Measurements from ENCODE around the gene SCYL1.

SCYL1 gene

DNA sequence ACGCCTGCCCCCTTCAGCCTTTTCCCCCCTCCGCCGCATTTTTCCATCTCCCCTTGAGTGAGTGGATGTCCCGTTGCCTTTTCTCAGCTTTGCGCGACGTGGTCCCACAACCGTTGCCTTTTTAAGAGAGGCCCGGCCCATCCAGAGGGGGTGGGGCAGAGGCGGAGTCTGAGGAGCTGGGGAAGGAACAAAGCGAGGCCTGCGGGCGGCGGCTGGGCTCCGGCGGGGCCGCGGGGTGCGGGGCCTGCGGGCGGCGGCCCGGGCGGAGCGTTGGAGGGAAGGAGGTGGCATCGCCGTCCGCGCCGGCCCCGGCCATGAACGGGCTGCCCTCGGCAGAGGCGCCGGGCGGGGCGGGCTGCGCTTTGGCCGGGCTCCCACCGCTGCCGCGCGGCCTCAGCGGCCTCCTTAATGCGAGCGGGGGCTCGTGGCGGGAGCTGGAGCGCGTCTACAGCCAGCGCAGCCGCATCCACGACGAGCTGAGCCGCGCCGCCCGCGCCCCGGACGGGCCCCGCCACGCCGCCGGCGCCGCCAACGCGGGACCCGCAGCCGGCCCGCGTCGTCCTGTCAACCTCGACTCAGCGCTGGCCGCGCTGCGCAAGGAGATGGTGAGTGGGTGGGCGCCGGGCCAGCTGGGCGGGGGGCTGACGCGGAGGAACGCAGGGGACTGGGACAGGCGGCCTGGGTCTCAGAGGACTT, 47.6 kb downstream of the SCYL1 start, which contains the start of gene FAM89B:
TSS of gene FAM89B (plus strand) at position 183 of the 696 bp plus-strand sequence. CDS start at position 315, 132 bp downstream.
- DNase-seq = peak; percentile 91

DNA sequence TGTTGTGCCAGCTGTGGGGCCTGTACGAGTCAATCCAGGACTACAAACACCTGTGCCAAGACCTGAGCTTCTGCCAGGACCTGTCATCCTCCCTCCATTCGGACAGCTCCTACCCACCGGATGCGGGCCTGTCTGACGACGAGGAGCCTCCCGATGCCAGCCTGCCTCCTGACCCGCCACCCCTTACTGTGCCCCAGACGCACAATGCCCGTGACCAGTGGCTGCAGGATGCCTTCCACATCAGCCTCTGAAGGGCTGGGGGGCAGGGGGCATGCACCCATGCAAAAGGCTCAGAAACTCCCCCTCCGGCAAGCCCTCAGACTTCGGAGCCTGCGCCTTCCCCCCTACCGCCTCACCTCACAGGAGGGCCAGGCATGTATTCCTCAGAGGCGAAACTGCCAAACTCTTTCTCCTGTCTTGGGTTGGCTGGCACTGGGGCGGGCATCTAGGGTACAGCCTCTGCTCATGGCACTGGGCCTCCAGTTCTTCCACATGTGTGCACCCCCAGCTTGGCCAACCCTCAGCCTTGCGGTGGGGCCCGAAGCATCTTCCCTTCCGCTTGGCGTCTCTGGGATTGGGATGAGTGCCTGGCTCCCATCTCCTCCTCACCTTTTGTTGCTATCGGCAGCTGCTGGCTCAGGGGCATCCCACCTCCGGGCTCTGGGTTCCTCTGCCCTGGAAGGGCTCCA, 48.7 kb downstream of the SCYL1 start:
- peak; percentile 43 for DNase-seq

DNA sequence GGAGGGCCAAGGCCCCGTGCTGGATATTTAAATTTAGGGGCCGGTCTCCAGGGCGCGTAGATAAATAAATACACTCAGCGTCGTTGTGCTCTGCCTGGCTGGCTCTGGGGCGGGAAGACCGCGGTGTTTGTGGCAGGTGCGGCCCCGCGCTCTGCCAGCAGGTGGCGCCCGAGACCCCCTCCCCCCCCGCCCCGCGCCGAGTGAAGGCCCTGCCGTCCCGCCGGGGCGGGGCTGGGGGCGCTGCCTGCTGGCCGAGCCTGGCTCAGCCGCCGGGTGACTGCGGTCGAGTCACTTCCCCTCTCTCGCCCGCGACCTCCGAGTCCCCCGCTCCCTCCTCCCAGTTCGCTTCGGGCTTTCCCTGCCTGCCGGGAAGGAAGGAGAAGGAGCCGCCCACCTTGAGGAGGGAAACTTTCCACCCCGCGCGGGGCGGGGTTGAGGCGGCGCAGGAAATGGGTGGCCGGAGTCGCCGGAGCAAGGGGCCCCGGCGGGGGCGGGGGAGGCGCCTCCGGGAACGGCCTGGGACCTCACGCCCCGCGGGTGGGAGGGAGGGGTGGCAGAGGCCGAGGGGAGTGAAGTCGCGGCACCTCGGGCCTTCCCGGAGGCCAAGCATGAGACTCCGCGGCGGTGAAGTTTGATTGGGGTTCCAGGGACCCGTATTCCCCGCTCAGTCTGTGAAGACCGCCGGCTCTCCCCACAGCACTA, 49.4 kb downstream of the SCYL1 start:
- DNase-seq = peak; percentile 94

DNA sequence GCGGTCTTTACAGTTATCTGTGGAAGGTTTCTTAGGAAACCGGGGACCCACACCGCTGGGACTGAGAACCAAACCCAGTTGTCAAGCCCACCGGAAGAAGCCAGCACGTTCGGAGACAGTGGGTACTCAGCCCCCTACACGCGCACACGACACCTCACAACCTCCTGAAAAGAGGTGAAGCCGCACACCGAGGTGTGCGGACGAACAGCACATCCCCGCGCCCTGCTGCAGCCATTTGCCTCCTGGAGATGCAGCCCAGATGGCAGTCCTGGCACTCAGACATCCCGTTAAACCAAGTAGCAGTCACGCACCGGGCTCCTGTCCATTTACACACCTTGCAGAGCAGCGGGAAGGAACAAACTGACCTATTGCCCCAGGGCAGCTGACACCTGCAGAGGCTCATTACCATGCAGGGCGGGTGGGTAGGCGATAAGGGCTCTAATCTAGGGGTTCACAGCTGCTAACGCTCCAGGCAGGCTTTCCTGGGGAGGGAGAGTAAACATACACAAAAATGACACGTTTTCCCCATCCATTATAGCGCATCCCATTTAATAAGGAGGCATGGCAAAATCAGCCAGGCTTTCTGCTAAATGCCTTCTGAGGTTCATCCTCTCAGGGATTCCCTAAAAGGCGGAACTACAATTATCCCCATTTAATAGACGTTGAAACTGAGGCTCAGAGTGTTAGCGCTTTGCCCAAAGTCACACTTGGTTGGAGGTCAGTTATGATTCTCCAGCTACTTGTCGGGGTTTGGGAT, 50.1 kb downstream of the SCYL1 start:
- DNase-seq = peak; percentile 83

DNA sequence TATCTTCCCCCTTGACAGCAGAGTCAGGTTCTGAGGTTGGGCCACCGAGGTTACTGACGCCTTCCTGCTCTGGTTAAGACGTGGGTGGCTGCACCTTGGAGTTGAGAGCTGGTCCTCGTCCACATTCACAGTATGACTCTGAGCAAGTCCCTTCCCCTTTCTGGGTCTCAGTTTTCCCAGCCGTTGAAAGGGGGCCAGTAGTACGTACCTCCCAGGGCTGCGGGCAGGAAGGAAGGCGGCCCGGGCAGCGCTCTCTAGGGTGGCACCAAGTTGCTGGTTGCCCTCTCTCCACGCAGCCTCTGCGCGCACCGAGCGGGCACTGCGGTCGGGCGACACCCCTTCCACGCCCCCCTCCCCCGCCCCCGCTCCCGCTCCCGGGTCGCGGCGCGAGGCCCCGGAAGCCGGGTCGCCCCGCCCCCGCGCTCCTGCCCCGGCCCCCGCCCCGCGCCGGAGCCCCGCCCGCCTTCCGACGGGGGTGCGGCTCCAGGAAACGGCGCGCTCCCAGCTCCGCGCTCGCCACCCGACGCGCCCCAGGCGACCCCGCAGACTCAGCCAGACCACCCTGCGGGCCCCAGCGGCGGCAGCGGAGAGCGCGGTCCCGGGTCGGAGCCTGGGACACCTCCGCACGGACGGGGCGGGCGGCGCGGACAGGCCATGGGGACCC, 50.8 kb downstream of the SCYL1 start, which contains the start of gene EHBP1L1:
TSS of gene EHBP1L1 (plus strand) at position 486 of the 664 bp plus-strand sequence. CDS start 250 bp downstream, outside the sequence.
- DNase-seq = peak; percentile 92

DNA sequence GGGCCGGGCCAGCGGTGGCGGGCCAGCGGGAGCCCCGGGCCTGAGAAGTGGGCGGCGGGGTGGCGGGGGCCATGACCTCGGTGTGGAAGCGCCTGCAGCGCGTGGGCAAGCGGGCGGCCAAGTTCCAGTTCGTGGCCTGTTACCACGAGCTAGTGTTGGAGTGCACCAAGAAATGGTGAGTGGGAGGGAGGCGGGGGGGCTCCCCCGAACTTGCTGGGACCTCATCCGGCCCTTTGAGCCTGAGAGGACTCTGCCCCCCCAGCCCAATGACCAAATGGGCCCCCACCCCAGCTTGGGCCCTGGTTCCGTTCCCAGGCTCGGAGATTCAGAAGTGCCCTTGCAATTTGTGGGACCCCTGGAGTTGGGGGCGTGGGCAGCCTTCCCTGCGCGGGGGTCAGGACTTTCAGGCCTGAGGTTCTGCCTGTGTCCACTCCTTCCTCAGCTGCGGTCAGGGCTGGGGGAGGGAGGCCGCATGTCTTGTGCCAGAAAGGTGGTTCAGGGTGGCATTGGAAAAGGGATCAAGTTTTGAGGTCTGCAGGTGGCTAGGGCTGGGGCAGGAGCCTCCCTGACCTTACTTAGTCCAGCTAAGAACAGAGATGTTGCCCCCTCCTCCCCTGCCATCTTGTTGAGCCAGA, 51.5 kb downstream of the SCYL1 start:
- no peak for DNase-seq

DNA sequence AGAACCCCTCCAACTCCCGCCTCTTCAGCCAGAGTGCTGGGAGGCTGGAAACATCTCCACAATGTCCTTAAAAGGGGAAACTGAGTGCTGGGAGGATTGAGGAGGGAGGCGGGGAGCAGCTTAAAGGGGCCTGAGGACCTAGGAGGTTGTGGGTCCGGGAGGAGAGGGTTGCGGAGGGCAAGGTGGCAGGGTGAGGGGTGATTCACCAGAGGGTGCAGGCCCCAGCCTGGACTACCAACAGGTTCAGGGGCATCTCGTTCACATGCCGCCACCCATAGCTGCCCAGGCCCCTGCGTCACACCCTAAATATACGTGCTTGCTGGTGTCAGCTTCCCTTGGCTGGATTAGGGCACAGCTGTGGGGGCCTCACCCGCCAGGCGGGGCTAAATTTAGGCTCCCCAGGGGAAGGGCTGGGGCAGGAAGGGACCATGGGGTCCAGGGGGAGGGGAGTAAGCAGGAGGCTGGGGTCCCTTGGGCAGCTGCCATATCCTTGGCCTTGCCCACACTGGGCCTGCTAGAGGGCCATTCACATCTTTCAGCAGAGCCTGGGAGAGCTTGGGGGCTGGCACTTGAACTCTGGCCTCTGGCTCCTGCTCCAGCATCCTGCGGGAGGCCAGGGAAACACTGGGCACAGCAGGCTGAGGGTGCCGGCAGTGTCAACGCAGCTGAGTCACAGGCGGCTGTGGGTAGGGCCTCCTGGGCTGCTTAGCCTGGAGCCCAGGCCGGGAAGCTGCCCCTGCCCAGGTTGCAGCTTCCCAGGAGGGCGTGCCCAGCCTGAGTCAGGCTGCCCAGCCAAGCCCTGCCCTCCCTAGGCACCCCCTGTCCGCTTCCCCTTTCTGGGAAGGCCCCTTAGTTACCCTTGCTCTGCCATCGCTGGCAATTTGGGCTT, 52.2 kb downstream of the SCYL1 start:
- DNase-seq = peak; percentile 90

DNA sequence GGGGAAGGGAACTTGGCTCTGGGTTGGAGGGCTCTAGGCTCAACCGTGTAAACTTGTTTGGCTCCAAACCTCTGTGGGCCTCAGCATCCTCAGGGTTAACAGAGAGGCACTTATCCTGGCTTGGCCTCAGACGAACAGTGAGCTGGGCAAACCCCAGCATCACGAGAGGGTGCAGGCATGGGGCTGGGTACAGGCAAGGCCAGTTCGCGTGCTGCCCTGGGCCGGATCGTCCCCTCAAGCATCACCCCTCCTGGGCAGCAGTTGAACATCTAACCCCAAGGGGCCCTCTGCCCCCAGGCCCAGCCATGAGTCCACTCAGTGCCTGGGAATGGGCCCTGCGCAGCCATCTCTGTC, 52.9 kb downstream of the SCYL1 start:
- DNase-seq = no peak

DNA sequence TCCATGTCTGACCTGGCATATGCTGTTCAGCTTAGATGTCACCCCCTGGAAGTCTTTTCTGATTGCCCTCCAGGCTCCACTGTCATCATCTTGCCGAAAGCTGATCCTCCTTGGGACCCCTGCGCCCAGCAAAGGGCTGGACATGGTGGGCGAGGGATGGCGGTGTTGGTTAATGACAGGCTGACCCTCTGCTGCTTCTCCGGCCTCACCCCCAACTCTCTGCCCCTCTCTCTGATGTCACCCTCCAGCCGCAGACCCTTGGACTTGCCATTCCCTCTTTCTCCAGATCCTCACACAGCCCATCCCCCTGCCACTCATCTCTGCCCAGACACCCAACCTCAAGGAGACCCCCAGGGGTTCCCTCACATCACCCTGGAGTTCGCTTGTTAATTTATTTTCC, 53.3 kb downstream of the SCYL1 start:
- DNase-seq = no peak

DNA sequence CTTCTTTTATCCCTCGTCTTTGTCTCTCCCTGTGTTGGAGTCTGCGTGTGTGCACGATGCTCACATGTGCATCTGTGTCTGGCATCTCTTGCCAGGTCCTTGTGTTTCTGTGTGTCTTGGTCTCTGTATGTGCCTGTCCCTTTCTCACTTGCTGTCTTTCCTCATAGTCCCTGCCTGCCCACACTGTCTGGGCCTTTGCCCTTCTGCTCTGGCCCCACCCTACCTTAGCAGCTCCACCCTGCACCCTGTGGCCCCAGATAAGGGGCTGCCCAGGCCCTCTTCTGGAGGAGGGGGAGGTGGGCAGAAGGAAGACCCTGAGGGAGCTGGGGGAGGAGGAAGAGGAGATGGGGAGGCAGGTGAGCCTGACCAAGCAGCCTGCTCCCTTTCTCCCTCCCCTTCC, 53.8 kb downstream of the SCYL1 start:
- DNase-seq = no peak

DNA sequence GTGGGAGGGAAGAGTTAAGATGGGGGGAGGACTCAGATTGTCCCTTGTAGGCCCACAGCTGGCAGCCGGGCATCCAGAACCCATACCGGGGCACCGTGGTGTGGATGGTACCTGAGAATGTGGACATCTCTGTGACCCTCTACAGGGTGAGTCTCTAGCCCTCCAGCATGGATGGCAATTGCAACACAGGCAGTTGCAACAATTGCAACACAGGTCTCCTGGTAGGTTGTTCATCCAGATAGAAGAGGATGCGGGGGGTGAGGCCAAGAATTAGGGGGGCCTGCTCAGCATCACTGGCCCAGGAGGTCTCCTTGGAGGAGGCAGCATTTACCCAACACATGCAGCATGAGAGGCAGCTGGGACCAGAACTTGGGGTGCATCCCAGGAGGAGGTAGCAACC, 54.4 kb downstream of the SCYL1 start:
- no peak for DNase-seq

DNA sequence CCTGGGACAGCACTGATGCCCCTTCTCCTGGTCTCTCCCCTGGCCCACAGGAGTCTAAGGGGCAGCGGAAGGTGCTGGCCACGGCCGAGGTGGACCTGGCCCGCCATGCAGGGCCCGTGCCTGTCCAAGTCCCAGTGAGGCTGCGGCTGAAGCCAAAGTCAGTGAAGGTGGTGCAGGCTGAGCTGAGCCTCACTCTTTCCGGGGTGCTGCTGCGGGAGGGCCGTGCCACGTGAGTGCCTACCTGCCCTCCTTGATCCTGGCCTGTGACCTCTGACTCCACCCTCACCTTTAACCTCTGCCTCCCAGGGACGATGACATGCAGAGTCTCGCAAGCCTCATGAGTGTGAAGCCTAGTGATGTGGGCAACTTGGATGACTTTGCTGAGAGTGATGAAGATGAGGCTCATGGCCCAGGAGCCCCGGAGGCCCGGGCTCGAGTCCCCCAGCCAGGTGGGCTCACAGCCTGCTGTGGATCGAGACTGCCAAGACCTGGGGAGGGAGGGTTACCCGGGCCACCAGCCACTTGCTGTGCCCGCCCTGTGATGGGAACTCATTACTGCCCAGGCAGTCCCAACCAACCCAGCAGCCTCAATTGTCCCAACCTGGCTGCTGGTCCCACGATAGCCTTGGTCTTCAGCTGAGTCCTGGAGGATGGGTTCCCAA, 55.3 kb downstream of the SCYL1 start:
- no peak for DNase-seq

DNA sequence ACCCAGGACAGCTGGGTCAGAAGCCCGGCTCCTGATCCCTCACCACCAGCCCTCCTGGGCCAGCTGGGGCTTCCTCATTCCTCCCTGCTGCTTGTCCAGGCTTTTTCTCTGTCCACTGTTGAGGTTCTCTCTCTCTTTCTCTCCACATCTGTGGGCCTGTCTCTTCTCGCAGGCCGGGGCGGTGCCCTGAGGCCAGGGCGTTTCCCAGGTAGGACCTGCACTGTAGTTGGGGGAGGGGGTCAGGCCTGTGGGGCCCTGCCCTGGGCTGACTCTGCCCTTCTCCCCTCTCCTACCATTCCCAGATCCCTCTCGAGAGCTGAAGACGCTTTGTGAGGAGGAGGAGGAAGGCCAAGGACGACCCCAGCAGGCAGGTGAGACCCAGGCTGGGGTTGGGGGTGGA, 55.9 kb downstream of the SCYL1 start:
- DNase-seq = no peak

DNA sequence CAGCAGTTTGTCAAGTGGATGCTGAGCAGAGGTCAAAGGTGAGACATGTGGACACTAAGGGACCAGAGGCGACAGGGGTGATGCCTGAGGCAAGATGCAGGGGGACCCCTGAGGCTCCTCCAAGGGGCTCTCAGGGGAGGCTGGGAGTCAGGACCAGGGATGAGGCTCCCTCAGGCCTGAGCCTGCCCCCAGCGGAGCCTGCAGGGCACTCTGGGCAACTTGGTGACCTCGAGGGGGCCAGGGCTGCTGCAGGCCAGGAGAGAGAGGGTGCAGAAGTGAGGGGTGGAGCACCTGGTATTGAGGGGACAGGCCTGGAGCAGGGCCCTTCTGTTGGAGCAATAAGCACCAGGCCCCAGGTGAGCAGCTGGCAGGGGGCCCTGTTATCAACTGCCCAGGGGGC, 57.0 kb downstream of the SCYL1 start:
- DNase-seq = no peak

DNA sequence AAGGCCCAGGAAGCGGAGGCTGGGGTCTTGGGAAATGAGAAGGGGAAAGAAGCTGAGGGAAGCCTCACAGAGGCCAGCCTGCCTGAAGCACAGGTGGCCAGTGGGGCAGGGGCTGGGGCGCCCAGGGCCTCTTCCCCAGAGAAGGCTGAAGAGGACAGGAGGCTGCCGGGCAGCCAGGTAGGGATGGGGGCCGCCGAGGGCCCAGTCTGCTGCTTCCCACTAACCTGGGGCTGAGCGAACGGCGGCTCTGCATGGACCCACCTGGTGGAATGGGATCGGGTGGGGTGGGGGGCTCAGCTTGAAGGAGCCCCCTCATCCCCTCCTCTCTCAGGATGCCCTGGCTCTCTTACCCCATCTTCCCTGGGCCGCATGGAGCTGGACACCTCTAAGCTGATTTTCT, 58.7 kb downstream of the SCYL1 start:
- DNase-seq = no peak

DNA sequence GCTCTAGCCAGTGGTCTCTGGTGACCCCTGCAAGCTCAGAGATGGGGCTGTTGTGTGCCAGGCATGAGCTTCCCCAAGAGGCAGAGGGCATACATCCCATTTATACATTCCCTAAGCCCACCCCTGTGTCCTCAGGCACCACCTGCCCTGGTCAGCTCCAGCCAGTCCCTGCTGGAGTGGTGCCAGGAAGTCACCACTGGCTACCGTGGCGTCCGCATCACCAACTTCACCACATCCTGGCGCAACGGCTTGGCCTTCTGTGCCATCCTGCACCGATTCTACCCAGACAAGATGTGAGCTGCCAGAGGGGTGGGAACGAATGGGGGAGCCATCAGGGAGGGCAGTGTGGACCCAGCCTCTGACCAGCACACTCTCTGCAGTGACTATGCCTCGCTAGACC, 59.2 kb downstream of the SCYL1 start:
- DNase-seq = no peak

DNA sequence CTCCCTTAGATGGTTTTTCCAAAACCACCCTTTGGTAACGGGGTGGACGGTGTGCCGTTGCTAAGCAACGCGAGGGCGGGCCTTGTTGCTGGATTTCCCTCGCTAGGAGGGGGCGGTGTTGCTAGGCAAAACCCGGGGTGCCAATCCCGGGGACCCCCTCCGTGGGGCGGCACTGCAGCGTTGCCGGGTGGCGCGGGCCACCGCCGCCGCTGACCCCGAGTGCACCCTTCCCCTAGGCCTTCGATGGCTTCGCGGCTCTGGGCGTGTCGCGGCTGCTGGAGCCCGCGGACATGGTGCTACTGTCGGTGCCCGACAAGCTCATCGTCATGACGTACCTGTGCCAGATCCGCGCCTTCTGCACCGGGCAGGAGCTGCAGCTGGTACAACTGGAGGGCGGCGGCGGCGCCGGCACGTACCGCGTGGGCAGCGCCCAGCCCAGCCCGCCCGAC, 59.9 kb downstream of the SCYL1 start:
- DNase-seq = no peak

DNA sequence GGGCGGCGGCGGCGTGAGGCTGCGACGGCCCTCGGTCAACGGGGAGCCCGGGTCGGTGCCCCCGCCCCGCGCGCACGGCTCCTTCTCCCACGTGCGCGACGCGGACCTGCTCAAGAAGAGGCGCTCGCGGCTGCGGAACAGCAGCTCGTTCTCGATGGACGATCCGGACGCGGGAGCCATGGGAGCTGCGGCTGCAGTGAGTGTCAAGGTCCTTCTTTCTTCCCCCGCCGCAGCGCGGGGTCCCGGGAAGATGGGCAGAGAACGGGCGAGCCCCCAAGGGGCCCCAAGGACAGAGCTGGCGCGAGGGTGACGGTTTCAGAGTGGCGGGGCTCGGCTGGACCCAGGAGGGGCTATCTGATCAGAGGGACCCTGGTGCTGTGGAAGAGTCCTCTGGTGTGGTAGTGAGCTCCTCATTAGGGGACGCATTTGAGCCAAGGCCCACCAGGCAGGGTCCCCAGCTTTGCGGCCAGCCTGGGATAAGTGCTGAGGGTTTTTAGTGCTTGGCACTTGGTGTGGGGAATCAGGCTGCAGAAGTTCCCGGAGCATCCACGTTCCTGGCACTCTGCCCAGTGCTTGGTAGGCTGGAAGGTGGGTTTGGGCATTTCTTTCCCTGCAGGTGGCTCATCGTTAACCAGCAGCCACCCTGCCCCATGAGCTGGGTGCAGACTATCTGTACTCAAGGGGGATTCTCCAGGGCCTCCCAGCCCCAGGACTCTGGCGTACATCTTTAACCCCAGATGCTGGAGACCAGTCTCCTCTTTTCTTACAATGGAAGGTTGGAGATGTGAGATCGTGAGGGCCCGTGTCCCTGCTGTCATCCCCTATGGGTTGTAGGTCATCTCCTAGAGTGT, 60.7 kb downstream of the SCYL1 start:
- no peak for DNase-seq

DNA sequence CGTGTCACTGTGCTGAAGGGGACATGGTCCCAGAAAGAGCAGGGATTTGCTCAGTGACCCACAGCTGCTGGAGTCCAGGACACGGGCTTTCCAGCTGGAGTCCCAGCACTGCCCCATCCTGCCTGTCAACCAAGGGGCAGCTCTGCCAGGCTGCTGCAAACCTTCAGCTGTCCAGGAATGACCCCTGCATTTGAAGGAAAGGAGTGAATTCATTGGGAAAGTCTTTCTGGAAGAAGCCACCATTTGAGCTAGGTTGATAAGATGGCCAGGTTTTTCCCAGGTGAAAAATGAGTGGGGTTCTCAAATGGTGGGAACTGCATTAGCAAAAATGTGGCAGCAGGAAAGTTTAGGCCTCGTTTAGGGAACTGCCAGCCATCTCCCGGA, 61.4 kb downstream of the SCYL1 start:
- DNase-seq = no peak

Measured in DMS53 (cell line).